Erythroblast (primary cell): ENCODE data around the gene HSD11B2.

Experiments
- GATA1 ChIP-seq: IDR thresholded peaks from 2 replicates; pipeline ENCODE4 v1.6.1; 2011; ENCODE audit warnings: low read depth, mild to moderate bottlenecking, control low read depth, low read length, moderate library complexity
- POLR2A ChIP-seq: IDR thresholded peaks from 2 replicates; pipeline ENCODE4 v1.6.1; 2011; ENCODE audit warnings: mild to moderate bottlenecking, low read length

DNA sequence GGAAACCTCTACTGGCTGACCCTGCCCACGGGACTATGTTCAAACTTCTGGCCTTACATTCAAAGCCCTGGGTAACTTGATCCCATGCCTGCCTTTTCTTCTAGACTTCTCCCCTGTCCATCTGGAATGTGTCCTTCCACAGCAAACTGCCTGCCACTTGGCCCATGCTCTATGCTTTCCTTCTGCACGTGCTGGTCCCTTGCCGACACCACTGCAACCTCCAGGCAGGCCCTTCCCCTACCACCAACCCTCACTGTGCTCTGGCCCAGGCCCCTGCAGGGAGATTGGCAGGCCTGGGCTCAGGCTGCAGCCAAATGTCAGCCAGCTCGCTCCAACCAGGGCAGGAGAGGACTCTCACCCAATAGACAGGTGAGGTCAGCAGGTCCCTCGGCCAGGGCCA, 11.0 kb downstream of the HSD11B2 start:
- TF ChIP-seq POLR2A, result no peak
- no peak for TF ChIP-seq GATA1
